Kidney glomerular epithelial cell (primary cell): ENCODE measurements around the gene GPR39.

ENCODE experiments used
- DNase-seq: peaks from one replicate; lab custom pipeline; 2025; lab: John Stamatoyannopoulos, UW

The GPR39 gene

GRCh38 chr2:132642415-132642814 is 225.8 kb downstream of the GPR39 start:
- DNase-seq, result no peak

- DNase-seq, result no peak
Observed at GRCh38 chr2:132645176-132645575, 228.6 kb downstream of the GPR39 start.

GRCh38 chr2:132645722-132646539 is 229.3 kb downstream of the GPR39 start:
- no peak for DNase-seq

- no peak for DNase-seq
Observed at GRCh38 chr2:132646540-132647108, 230.0 kb downstream of the GPR39 start.

GRCh38 chr2:132651115-132652045 is 234.8 kb downstream of the GPR39 start:
- DNase-seq, result no peak

GRCh38 chr2:132652474-132652873 is 235.9 kb downstream of the GPR39 start:
- no peak for DNase-seq

GRCh38 chr2:132654335-132654734 is 237.7 kb downstream of the GPR39 start:
- no peak for DNase-seq

GRCh38 chr2:132654968-132655367 is 238.4 kb downstream of the GPR39 start:
- no peak for DNase-seq

- DNase-seq, result no peak
Observed at GRCh38 chr2:132656266-132656975, 239.8 kb downstream of the GPR39 start.

- no peak for DNase-seq
Observed at GRCh38 chr2:132659331-132659730, 242.7 kb downstream of the GPR39 start.

GRCh38 chr2:132662732-132663131 is 246.1 kb downstream of the GPR39 start:
- peak; percentile 54 for DNase-seq

GRCh38 chr2:132664096-132664495 is 247.5 kb downstream of the GPR39 start:
- no peak for DNase-seq

GRCh38 chr2:132665401-132666140 is 249.0 kb downstream of the GPR39 start:
- DNase-seq, result no peak

GRCh38 chr2:132667706-132668105 is 251.1 kb downstream of the GPR39 start:
- no peak for DNase-seq

GRCh38 chr2:132668189-132668823 is 251.7 kb downstream of the GPR39 start:
- peak; percentile 31 for DNase-seq

- no peak for DNase-seq
Observed at GRCh38 chr2:132668987-132669907, 252.6 kb downstream of the GPR39 start.

GRCh38 chr2:132669908-132670495 is 253.4 kb downstream of the GPR39 start, which contains the start of gene LYPD1:
TSS of gene LYPD1 (minus strand) at chr2:132670205. CDS start at chr2:132669932, 273 bp downstream.
- DNase-seq, result peak; percentile 27

GRCh38 chr2:132670496-132671150 is 254.0 kb downstream of the GPR39 start:
- DNase-seq, result peak; percentile 67
